ENCODE results near the gene MAP3K5. TPM values are rescaled to one million over a fixed set of nuclear protein-coding genes. Genes with fewer than 3 reads are reported as not detected.

MAP3K5 gene
- total RNA-seq, 1 donor from 2014 or later: 34.7 TPM

DNA sequence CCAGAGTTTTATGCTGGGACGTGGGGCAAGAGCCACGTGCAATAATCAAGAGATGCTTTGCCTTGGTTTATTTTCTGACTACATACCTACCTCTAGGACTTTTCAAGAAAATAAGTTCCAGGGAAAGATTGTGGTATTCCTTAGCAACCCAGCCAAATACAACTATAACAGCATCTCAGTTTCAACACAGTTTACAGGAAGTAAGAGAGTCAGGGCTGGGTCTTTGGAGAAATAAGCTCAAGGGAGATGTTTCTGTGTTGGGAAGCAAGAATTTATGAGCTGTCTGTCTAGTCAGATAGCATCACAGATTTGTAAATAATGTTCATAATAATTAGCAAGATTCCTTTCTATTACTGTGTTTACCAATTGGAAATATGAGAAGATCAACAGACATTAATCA, 35.1 kb downstream of the MAP3K5 start:
- DNase-seq (ENCODE audit: missing footprints) (no peak), ATAC-seq (no peak)
- intact Hi-C loops (cut with DNase I): no loop called here

DNA sequence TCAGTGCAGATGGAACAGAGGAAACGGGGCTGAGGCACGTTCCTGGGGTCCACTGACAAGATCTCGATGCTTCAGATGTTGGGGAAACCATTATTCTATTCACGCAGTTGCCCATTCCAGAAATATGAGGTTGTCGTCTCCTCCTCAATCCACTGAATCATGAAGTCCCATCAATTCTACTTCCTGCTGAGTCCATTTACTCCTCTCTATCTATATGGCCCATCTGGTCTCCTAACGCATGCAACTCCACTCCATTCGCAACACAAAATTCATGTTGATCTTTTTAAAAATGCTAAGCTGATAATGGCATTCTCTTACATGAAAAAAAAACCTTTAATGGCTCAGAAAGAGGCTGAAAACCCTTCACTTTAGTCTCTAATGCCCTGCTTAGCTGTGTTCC, 37.5 kb downstream of the MAP3K5 start:
- intact Hi-C loops (cut with DNase I): loop anchor here (5.0 kb wide), 1 partner anchor 37 kb away; the partner anchor contains the start of gene MAP3K5
- no peak for ATAC-seq
- no peak for DNase-seq (ENCODE audit: missing footprints)

- intact Hi-C loops (cut with DNase I): loop anchor here (5.0 kb wide), 1 partner anchor 39 kb away; the partner anchor contains the start of gene MAP3K5
- ATAC-seq: no peak
These were observed 38.7 kb downstream of the MAP3K5 start for GRCh38 chr6:136753624-136754023.

GRCh38 chr6:136752554-136752953, 39.7 kb downstream of the MAP3K5 start:
- intact Hi-C loops (cut with DNase I): loop anchor here (5.0 kb wide), 1 partner anchor 40 kb away; the partner anchor contains the start of gene MAP3K5
- DNase-seq (ENCODE audit: missing footprints) (no peak), ATAC-seq (peak; percentile 20)

More at GRCh38 chr6:136753624-136754023, 38.7 kb downstream of the MAP3K5 start:
- no peak for DNase-seq (ENCODE audit: missing footprints)

DNA sequence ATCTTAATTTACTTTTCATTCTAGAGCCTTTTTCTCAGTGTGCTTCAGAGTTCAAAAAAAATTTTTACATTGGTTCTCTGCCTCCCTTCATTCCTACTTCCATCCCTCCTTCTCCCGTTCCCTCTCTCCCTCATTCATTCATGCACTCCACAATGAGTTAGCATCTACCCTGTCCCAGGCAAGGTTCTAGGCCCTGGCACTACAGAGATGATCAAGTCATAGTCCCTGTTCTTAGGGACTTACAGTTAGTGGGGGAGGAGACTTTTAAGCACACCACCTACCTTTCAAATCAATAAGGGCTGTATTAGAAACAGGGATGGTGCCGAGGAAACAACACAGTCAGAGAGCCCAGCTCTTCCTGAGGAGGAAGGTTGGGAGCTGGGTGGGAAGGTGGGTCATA, 40.3 kb downstream of the MAP3K5 start:
- ATAC-seq (no peak), DNase-seq (ENCODE audit: missing footprints) (no peak)
- intact Hi-C loops (cut with DNase I): loop anchor here (5.0 kb wide), 1 partner anchor 40 kb away; the partner anchor contains the start of gene MAP3K5

DNA sequence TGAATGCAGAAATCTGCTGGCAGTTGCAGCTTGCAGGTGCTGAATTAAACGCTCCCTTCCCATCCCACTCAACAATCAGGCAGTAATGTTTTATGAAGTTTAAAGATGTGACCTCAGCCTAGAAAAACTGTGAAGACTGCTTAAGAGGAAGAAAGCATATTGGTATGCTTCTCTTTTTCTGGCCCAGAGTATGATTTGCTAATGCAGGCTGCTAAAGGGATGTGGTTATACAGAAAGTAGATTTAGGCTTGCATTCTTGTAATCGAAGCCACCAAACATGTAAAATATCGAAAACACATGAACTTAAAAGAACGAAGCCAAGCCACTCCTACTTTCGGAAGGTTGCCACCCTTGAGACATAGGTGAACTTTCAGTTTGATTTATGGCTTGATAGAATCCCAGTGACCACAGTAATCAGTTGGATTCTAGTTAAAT, 40.7 kb downstream of the MAP3K5 start:
- no peak for ATAC-seq
- intact Hi-C loops (cut with DNase I): loop anchor here (5.0 kb wide), 1 partner anchor 41 kb away; the partner anchor contains the start of gene MAP3K5
- no peak for DNase-seq (ENCODE audit: missing footprints)

DNA sequence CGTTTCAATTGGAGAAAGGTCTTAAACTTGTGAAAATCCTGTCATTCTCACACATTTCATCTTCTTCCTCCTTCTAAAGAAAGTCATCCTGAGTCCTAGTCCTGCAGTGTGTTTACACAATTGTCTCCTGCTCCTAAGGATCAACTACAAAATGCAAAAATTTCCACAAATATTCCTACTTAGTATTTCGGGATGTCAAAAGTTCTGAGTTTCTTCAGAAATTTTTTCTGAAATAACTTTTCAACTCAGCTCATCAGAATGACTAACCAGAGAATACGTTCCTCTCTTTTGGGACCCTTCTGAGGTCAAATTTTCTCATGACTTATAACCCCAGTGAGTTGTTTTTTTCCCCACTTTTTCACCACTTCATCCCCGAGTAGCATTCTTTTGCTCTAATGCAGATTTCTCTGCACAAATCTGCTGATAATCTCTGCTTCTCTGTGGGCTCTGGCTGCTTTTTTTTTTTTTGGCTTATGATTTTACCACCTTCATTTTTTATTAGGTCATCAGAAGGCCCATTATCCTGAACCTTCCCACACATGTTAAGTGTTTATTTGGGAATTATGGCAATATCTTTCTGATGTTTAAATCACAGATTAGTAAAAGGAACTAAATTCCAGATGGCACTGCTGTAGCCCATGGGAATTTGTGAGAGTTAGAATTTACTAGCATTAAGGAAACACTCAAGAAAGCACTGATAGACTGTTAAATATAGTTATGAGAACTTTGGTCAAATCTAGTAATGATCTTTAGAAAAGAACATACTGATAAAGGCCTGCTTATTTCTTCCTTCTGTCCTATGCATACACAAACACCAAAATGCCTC, 41.4 kb downstream of the MAP3K5 start:
- intact Hi-C loops (cut with DNase I): loop anchor here (5.0 kb wide), 1 partner anchor 41 kb away; the partner anchor contains the start of gene MAP3K5
- no peak for ATAC-seq
- no peak for DNase-seq (ENCODE audit: missing footprints)

- DNase-seq (ENCODE audit: missing footprints): no peak
- ATAC-seq: no peak
- intact Hi-C loops (cut with DNase I): no loop called here
These were observed 42.8 kb downstream of the MAP3K5 start for GRCh38 chr6:136749359-136749997.

GRCh38 chr6:136747507-136747906, 44.8 kb downstream of the MAP3K5 start:
- intact Hi-C loops (cut with DNase I): no loop called here
- DNase-seq (ENCODE audit: missing footprints) (no peak), ATAC-seq (no peak)

DNA sequence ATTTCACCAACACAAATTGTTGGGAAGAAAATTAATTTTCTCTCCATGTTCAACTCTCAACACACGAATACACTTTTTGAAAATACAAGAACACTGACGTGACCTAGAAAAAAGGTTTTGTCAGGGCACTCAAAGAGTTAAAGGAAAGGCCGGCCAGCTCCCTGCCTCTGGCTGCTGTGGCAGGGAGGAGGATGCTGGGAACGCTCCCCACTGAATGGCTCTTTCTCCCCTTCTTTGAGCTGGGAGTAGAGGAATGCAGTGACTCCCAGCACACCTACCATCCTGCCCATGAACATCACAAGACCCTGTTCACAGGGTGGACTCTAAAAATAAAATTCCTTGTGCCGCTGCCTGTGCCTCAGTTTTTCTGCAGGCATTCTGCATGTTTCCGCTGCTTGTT, 47.0 kb downstream of the MAP3K5 start:
- ATAC-seq: peak; percentile 66
- intact Hi-C loops (cut with DNase I): no loop called here
- no peak for DNase-seq (ENCODE audit: missing footprints)

DNA sequence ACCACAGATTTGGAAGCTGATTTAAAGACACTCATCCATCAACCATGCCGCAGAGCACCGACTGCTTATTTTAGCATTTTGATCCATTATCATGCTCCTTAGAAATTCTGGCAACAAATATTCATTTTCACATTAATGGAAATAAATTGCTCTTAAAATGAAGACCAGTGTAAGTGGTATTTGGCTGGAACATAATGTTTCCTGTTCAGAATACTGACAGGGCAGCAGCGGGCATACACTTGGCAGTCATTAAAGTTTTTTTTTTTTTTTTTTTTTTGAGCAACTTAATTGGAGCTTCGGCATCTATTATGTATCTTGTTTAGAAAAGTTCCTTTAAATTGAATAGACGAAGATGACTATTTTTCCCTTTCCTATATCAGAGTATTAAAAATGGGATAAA, 47.4 kb downstream of the MAP3K5 start:
- intact Hi-C loops (cut with DNase I): no loop called here
- DNase-seq (ENCODE audit: missing footprints) (no peak), ATAC-seq (peak; percentile 49)

GRCh38 chr6:136742125-136742524, 50.2 kb downstream of the MAP3K5 start:
- no peak for DNase-seq (ENCODE audit: missing footprints)
- intact Hi-C loops (cut with DNase I): no loop called here
- no peak for ATAC-seq

GRCh38 chr6:136740050-136740974, 52.0 kb downstream of the MAP3K5 start:
- intact Hi-C loops (cut with DNase I): no loop called here
- no peak for ATAC-seq
- no peak for DNase-seq (ENCODE audit: missing footprints)

DNA sequence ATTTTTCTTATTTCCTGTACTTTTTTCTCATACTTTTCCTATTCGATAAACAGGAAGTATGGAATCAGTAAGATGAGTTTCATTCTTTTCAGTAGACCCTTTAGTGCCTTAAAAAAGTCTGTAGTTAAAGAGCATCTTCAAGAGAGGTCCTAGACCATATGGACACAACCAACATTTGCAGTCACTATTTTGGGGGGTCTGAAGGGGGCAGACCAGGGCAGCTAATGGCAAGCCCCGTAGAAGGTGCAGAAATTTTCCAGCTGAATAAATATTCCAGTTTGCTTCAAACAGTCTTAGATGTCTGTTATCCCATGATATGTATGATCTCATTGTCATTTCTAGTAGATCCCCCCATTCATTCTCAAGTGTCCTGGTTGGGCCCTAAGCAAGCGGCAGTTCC, 52.8 kb downstream of the MAP3K5 start:
- DNase-seq (ENCODE audit: missing footprints): no peak
- no peak for ATAC-seq
- intact Hi-C loops (cut with DNase I): no loop called here

DNA sequence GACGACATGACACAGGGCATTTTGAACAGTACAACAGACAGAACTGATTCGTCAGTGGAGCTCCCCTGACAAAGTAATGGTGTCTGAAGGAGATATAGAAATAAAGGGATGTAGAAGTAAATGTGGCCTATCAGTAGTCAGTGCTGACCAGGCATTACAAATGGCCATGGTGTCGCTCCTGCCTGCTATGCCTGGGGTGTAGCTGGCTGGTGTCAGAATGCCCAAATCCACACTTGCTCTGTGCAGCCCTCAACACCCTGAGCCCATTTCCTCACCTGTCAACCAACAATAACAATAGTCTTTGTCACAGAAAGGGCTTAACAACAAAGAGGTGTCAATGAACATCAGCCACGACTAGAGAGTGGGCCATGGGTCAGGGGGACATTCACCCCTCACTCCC, 53.2 kb downstream of the MAP3K5 start:
- intact Hi-C loops (cut with DNase I): no loop called here
- no peak for DNase-seq (ENCODE audit: missing footprints)
- ATAC-seq: no peak

GRCh38 chr6:136738692-136739057, 53.6 kb downstream of the MAP3K5 start:
- ATAC-seq: peak; percentile 12
- no peak for DNase-seq (ENCODE audit: missing footprints)

DNA sequence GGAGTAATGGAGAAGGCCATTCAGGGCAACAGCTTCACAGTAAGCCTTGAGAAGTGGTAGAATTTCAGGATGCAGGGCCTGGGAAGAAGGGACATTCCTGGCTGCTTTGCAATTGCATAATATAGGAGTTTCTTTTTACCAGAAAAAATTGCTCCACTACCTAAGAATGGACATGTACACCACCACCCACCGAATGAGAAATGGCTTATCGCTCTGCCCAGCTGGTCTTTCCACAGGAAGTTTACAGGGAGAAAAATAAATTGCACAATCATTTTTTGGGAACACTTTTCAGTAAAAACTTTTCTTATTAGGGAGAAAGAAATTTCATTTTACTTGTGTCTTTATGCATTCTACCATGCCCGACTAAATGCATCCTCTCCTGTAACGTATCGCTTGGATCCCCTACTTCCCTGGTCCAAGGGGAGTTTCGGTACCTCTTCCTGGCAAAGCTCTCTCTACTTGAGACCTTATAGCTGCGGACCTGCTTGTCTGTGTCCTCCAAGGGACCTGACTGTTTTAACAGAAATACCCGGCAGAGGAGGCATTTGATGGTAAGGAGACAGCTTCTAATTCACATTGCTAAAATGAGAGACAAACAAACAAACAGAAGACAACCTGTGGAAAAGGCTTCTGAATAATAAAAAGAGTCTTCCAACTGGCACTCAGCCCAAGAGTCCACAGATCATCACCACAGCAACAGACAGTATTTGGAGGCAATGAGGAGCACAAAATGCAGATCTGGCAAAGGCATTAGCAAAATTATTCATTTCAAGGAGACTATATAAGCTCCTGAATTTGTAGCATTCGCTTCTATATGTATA, 54.2 kb downstream of the MAP3K5 start:
- intact Hi-C loops (cut with DNase I): no loop called here
- ATAC-seq: peak; percentile 82
- DNase-seq (ENCODE audit: missing footprints): no peak

More at GRCh38 chr6:136738692-136739057, 53.6 kb downstream of the MAP3K5 start:
- intact Hi-C loops (cut with DNase I): no loop called here

GRCh38 chr6:136737374-136737844, 54.9 kb downstream of the MAP3K5 start:
- ATAC-seq (no peak), DNase-seq (ENCODE audit: missing footprints) (no peak)
- intact Hi-C loops (cut with DNase I): no loop called here

All from Right ventricle myocardium inferior (tissue), 1 donor.